Panc1 (cell line): ENCODE data around the gene TENM3.

Source experiments
- POLR2AphosphoS5 ChIP-seq: IDR thresholded peaks from 2 replicates; pipeline ENCODE4 v1.6.1; 2012; ENCODE audit warnings: mild to moderate bottlenecking, low read depth, low read length, moderate library complexity
- SIN3A ChIP-seq: IDR thresholded peaks from 2 replicates; pipeline ENCODE4 v1.6.1; 2012; ENCODE audit warnings: low read depth, mild to moderate bottlenecking, low read length, moderate library complexity, borderline replicate concordance; ENCODE audit not compliant: insufficient read depth
- TCF7L2 ChIP-seq: IDR thresholded peaks from 2 replicates; pipeline ENCODE4 v1.6.1; 2011; ENCODE audit warnings: mild to moderate bottlenecking, low read depth, low read length, inconsistent platforms
- TF ChIP-seq, protein P1 (sequence below), 2 experiments: IDR thresholded peaks; 2 replicates each; pipeline ENCODE4 v1.6.1; 2011 to 2012; ENCODE audit warnings: low read depth in 2 of 2, control low read depth in 1 of 2, low read length in 1 of 2, mild to moderate bottlenecking in 1 of 2, moderate library complexity in 1 of 2; ENCODE audit not compliant: insufficient read depth in 1 of 2
- TF ChIP-seq, protein P2 (sequence below): fragments of 450-650 bp; IDR thresholded peaks from 2 replicates; pipeline ENCODE4 v1.5.1; 2017; ENCODE audit warnings: mild to moderate bottlenecking

DNA sequence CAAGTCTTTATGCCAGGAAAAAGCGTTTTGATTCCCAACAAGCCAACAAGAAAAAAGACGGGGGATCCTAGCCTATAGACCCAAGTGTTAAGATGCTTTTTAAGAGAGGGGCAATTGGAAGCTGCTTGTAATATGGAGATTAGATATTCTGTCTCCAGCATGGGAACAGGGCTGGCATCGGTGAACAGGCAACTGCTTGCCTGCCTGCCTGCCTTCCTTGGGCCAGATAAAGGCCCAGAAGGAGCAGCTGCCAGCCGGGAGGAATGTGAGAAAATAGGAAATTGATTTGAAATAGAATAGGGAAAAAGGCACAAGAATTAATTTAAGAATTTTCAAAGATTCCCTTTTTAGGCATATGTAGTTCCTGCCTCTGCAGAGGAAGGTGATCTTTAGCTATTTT lies 192.2 kb downstream of the TENM3 start:
- TF ChIP-seq, protein P1, sequence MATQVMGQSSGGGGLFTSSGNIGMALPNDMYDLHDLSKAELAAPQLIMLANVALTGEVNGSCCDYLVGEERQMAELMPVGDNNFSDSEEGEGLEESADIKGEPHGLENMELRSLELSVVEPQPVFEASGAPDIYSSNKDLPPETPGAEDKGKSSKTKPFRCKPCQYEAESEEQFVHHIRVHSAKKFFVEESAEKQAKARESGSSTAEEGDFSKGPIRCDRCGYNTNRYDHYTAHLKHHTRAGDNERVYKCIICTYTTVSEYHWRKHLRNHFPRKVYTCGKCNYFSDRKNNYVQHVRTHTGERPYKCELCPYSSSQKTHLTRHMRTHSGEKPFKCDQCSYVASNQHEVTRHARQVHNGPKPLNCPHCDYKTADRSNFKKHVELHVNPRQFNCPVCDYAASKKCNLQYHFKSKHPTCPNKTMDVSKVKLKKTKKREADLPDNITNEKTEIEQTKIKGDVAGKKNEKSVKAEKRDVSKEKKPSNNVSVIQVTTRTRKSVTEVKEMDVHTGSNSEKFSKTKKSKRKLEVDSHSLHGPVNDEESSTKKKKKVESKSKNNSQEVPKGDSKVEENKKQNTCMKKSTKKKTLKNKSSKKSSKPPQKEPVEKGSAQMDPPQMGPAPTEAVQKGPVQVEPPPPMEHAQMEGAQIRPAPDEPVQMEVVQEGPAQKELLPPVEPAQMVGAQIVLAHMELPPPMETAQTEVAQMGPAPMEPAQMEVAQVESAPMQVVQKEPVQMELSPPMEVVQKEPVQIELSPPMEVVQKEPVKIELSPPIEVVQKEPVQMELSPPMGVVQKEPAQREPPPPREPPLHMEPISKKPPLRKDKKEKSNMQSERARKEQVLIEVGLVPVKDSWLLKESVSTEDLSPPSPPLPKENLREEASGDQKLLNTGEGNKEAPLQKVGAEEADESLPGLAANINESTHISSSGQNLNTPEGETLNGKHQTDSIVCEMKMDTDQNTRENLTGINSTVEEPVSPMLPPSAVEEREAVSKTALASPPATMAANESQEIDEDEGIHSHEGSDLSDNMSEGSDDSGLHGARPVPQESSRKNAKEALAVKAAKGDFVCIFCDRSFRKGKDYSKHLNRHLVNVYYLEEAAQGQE (IDR thresholded peaks at IDR 0.05; ENCODE audit: insufficient read depth in 1 of 2, low read depth in 2 of 2, low read length in 1 of 2) = no peak
- TF ChIP-seq, protein P2, sequence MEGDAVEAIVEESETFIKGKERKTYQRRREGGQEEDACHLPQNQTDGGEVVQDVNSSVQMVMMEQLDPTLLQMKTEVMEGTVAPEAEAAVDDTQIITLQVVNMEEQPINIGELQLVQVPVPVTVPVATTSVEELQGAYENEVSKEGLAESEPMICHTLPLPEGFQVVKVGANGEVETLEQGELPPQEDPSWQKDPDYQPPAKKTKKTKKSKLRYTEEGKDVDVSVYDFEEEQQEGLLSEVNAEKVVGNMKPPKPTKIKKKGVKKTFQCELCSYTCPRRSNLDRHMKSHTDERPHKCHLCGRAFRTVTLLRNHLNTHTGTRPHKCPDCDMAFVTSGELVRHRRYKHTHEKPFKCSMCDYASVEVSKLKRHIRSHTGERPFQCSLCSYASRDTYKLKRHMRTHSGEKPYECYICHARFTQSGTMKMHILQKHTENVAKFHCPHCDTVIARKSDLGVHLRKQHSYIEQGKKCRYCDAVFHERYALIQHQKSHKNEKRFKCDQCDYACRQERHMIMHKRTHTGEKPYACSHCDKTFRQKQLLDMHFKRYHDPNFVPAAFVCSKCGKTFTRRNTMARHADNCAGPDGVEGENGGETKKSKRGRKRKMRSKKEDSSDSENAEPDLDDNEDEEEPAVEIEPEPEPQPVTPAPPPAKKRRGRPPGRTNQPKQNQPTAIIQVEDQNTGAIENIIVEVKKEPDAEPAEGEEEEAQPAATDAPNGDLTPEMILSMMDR = no peak
- TF ChIP-seq TCF7L2 (no peak), POLR2AphosphoS5 (no peak), SIN3A (no peak)
